SHP77 treated with DMSO at 0.1 percent for 48 hours (cell line): ENCODE results near the gene XPNPEP3.
"Not testable (repeated sequence)": the region's sequence is repeated elsewhere in the genome, so short reads cannot be mapped to it uniquely, and the experiment has no call there.

ENCODE experiments used
- DNase-seq: peaks from one replicate; lab custom pipeline; 2025; lab: John Stamatoyannopoulos, UW

Gene XPNPEP3

GRCh38 chr22:40857309-40857855 is 434 bp downstream of the XPNPEP3 start:
- no peak for DNase-seq

GRCh38 chr22:40862013-40862412 is 5.1 kb downstream of the XPNPEP3 start, which contains the start of gene DNAJB7:
Gene DNAJB7 (minus strand): TSS chr22:40862113. CDS start chr22:40861994, 119 bp downstream.
- no peak for DNase-seq

GRCh38 chr22:40862537-40862936 is 5.6 kb downstream of the XPNPEP3 start:
- DNase-seq, result no peak

- no peak for DNase-seq
Observed at GRCh38 chr22:40867109-40867508, 10.2 kb downstream of the XPNPEP3 start.

- not testable (repeated sequence) for DNase-seq
Observed at GRCh38 chr22:40868379-40868778, 11.4 kb downstream of the XPNPEP3 start.

- DNase-seq, result no peak
Observed at GRCh38 chr22:40874016-40874415, 17.1 kb downstream of the XPNPEP3 start.

- no peak for DNase-seq
Observed at GRCh38 chr22:40875111-40875510, 18.2 kb downstream of the XPNPEP3 start.

- DNase-seq, result no peak
Observed at GRCh38 chr22:40876907-40877306, 20.0 kb downstream of the XPNPEP3 start.

- DNase-seq, result no peak
Observed at GRCh38 chr22:40877488-40877887, 20.5 kb downstream of the XPNPEP3 start.

- no peak for DNase-seq
Observed at GRCh38 chr22:40878922-40879321, 22.0 kb downstream of the XPNPEP3 start.

- no peak for DNase-seq
Observed at GRCh38 chr22:40889116-40889515, 32.2 kb downstream of the XPNPEP3 start.

GRCh38 chr22:40890881-40891280 is 33.9 kb downstream of the XPNPEP3 start:
- DNase-seq, result no peak

- no peak for DNase-seq
Observed at GRCh38 chr22:40894417-40894816, 37.5 kb downstream of the XPNPEP3 start.

- DNase-seq, result peak; percentile 1
Observed at GRCh38 chr22:40898850-40899357, 42.0 kb downstream of the XPNPEP3 start.

GRCh38 chr22:40904101-40904500 is 47.2 kb downstream of the XPNPEP3 start:
- DNase-seq, result no peak

GRCh38 chr22:40908895-40909294 is 51.9 kb downstream of the XPNPEP3 start:
- DNase-seq, result no peak

- no peak for DNase-seq
Observed at GRCh38 chr22:40911772-40912171, 54.8 kb downstream of the XPNPEP3 start.

GRCh38 chr22:40912987-40913386 is 56.0 kb downstream of the XPNPEP3 start:
- not testable (repeated sequence) for DNase-seq

GRCh38 chr22:40919446-40919845 is 62.5 kb downstream of the XPNPEP3 start:
- DNase-seq, result no peak

GRCh38 chr22:40920526-40920925 is 63.6 kb downstream of the XPNPEP3 start:
- no peak for DNase-seq

GRCh38 chr22:40922484-40923303 is 65.7 kb downstream of the XPNPEP3 start:
- DNase-seq, result no peak

GRCh38 chr22:40928657-40929056 is 71.7 kb downstream of the XPNPEP3 start:
- no peak for DNase-seq

- no peak for DNase-seq
Observed at GRCh38 chr22:40932396-40932795, 75.4 kb downstream of the XPNPEP3 start.
